T47D (cell line): ENCODE data around the gene MTRFR.
"Not testable (repeated sequence)": the region's sequence is repeated elsewhere in the genome, so short reads cannot be mapped to it uniquely, and the experiment has no call there.

Experiments
- DNase-seq, 2 experiments: peaks; one replicate each; pipeline versions ENCODE4 v3.0.0 to v3.0.0-alpha.2; 2011 to 2012; ENCODE audit warnings: low read depth in 1 of 2, low spot score in 1 of 2
- JUND ChIP-seq: IDR thresholded peaks from 2 replicates; pipeline ENCODE4 v1.6.1; 2012; ENCODE audit warnings: low read depth
- in situ Hi-C: cut with HindIII; loops from 2 replicates; pipeline ENCODE4 v1.10.0; 2016; ENCODE audit warnings: low sequenced_read_pairs, low pct_unique_long_range_greater_than_20kb

MTRFR gene

DNA sequence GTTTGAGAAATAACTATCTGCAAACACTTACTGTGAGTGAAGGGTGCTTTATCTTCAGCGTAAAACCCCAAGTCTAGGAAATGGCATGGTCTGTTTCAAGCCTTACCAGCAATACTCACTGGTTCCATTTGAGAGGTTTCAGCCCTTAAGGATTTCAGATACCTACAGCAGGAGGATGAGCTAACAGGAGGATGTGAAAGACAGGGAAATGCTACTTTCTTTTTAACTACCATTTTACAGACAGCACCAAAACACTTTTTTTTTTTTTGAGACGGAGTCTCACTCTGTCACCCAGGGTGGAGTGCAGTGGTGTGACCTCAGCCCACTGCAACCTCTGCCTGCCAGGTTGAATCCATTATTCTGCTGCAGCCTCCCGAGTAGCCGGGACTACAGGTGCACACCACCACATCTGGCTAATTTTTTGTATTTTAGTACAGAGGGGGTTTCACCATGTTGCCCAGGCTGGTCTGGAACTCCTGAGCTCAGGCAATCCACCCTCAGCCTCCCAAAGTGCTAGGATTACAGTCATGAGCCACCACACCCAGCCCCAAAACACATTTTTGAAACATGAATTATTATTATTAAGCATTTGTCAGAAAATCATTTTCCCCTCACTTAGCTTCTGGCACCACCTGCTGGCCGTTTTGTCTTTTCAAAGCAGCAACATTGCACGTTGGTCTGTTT, 4.6 kb downstream of the MTRFR start:
- in situ Hi-C loops, result no loop called here
- DNase-seq, result peak in 1 of 2 experiments; percentile 78

DNA sequence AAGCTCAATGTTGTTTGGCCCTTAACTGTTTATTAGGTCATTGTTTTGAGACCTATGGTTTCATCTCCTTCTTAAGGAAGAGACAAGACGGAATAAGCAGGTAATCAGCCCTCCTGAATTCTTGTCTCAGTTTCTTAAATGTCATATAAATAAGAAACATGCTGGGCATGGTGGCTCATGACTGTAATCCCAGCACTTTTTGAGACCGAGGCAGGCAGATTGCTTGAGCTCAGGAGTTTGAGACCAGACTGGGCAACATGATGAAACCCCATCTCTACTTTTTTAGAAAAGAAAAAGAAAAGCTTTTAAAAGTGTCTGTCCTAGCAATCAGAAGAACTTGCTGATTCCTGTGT, 5.1 kb downstream of the MTRFR start:
- in situ Hi-C loops, result no loop called here
- no peak for TF ChIP-seq JUND
- DNase-seq, result no peak

More for the DNA sequence above, 4.6 kb downstream of the MTRFR start:
- no peak for TF ChIP-seq JUND

DNA sequence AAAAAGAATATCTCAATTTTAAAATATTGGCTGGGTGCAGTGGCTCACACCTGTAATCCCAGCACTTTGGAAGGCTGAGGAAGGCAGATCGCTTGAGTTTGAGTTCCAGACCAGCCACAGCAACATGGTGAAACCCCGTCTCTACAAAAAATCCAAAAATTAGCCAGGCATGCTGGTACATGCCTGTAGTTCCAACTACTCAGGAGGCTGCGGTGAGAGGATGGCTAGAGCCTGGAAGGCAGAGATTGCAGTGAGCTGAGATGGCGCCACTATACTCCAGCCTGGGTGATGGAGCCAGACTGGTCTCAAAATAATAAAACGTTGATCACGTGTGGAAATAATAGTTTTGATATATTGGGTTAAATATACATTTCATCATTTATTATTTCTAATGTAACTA, 5.7 kb downstream of the MTRFR start:
- in situ Hi-C loops, result no loop called here
- no peak for DNase-seq
- TF ChIP-seq JUND, result no peak

DNA sequence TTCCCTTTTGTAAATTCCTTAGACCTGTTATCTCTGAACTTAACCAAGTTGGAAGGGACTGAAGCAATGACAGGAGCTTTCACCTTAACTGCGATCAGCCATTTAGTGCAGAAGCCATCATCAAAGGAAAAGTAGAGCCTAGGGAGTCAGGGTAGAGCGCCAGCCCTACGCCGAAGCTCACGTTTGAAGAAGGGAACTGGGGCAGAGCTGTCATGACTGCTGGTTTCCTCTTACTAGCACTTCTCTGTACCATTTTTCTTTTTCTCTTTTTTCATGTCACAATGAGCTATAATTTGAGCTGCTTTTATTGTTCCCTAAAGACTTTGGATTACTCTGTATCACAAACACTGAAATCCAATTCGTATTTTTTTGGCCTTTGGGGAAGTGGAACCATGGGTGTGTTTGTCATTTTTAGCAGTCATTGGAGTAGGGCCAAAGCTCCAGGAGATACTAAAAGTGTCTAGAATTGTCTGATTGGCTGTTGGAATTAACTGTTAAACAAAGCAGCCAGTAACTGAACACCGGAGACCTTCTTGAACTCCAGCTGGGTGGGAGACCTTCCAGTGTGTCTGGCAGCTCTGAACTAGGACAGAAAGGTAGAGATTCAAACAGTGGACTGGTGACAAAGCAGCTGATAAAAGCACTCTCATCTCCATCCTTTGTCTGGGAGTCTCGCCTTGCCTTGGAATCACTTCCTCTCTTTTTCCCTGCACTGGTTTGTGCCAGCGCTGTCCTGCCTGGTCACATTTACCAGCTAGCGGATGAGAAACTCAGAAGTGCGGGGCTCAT, 9.1 kb downstream of the MTRFR start:
- DNase-seq, result no peak
- TF ChIP-seq JUND, result no peak
- in situ Hi-C loops, result no loop called here

DNA sequence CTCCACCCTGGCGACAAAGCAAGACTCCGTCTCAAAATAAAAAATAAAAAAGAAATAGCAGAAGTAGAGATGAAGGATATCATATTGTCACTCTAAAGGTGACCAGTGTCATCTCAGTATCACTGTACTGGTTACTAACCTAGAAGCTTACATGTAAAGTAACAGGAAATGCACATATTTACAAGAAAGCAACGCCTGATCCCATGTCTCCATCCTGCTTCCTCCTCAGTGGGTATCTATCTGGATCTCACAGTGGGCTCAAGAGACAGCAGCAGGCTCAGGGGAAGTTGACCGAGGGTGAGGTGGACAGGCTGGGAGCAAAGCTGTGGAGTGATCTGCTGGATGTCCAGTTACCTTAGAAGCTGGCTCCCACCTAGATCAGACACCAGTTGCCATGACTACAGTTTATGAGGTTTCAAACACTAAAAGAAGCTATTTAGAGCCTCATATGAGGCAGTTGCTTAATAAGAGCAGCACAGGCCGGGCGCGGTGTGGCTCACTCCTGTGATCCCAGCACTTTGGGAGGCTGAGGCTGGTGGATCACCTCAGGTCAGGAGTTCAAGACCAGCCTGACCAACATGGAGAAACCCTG, 10.5 kb downstream of the MTRFR start:
- in situ Hi-C loops, result no loop called here
- no peak for DNase-seq
- TF ChIP-seq JUND, result no peak

DNA sequence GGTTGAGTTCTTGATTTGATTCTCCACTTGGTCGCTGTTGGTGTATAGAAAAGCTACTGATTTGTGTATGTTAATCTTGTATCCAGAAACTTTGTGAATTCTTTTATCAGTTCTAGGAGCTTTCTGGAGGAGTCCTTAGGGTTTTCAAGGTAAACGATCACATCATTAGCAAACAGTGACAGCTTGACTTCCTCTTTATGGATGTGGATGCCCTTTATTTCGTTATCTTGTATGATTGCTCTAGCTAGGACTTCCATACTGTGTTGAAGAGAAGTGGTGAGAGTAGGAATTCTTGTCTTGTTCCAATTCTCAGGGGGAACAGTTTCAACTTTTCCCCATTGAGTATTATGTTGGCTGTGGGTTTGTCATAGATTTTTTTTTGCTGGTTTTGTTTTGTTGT, 12.4 kb downstream of the MTRFR start:
- in situ Hi-C loops, result no loop called here
- DNase-seq, result no peak
- TF ChIP-seq JUND, result no peak

DNA sequence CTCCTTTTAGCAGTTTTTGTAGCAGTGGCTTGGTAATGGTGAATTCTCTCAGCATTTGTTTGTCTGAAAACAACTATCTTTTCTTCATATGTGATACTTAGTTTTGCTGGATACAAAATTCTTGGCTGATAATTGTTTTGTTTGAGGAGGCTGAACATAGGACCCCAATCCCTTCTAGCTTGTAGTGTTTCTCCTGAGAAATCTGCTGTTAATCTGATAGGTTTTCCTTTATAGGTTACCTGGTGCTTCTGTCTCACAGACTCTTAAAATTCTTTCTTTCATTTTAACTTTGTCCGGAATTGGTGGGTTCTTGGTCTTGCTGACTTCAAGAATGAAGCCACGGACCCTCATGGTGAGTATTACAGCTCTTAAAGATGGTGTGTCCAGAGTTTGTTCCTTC, 14.9 kb downstream of the MTRFR start:
- in situ Hi-C loops, DNase-seq: not testable (repeated sequence)

DNA sequence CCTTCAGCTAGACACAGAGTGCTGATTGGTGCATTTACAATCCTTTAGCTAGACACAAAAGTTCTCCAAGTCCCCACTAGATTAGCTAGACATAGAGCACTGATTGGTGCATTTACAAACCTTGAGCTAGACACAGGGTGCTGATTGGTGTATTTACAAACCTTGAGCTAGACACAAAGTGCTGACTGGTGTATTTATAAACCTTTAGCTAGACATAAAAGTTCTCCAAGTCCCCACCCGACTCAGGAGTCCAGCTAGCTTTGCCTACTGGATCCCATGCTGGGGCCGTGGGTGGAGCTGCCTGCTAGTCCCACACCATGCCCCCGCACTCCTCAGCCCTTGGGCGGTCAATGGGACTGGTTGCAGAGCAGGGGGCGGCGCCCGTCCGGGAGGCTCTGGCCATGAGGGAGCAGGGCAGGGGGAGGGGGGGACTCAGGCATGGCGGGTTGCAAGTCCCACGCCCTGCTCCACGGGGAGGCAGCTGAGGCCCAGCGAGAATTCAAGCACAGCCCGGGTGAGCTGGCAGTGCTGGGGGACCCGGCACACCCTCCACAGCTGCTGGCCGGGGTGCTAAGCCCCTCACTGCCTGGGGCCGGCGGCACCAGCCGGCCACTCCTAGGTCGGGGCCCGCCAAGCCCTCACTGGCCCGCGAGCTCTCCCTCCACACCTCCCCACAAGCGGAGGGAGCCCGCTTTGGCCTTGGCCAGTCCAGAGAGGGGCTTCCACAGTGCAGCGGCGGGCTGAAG, 15.9 kb downstream of the MTRFR start:
- DNase-seq, in situ Hi-C loops: not testable (repeated sequence)

DNA sequence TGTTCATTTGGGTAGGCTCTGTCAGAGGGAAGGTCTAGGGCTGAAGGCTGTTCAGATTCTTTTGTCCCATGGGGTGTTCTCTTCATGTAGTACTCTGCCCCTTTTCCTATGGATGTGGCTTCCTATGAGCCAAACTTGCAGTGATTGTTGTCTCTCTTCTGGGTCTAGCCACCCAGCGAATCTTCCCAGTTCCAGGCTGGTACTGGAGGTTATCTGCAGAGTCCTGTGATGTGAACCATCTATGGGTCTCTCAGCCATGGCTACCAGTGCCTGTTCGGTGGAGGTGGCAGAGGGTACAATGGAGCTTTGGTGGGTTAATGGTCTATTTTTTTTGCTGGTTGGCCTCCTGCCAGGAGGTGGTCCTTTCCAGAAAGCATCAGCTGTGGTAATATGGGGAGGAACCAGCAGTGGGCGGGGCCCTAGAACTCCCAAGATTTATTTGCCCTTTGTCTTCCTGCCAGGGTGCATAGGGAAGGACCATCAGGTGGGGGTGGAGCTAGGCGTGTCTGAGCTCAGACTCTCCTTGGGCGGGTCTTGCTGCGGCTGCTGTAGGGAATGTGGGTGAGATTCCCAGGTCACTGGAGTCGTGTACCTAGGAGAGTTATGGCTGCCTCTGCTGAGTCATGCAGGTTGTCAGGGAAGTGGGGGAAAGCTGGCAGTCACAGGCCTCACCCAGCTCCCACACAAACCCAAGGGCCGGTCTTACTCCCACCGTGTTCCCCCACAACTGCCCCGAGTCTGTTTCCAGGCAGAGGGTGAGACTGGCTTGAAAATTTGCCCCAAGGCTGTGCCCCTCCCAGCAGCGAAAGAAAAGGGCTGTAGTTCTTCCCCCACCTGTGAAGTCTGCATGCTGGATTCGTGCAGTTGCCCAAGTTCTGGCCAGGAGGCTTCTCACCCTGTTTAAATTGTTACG, 17.5 kb downstream of the MTRFR start:
- in situ Hi-C loops, result no loop called here
- peak in 1 of 2 experiments; percentile 92 for DNase-seq
- no peak for TF ChIP-seq JUND

DNA sequence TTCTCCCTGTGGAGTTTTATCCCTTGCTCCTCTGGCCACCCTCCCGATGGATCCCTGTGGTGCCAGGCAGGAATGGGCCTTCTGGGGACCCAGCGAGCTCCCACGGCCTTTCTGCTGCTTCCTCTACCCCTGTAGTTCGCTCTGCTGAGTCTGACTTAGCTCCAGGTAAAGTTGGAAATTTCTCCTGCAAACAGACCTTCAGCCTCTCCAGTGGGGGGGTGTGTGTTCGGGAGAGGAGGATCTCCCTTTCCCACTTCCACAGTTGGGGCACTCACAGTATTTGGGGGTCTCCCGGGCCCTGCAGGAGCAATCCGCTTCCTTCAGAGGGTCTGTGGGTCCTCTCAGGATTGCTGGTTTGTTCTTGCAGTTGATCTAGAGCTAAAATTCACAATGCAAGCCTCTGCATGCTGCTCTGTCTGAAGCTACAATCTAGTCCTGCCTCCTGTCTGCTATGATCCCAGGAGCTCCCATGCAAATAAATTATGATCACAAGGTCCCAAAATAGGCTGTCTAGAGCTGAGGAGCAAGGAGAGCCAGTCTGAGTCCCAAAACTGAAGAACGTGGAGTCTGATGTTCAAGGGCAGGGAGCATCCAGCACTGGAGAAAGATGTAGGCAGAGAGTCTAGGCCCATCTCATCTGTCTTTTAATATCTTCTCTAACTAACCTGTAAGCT, 18.3 kb downstream of the MTRFR start:
- no peak for TF ChIP-seq JUND
- in situ Hi-C loops, result no loop called here
- DNase-seq, result no peak

DNA sequence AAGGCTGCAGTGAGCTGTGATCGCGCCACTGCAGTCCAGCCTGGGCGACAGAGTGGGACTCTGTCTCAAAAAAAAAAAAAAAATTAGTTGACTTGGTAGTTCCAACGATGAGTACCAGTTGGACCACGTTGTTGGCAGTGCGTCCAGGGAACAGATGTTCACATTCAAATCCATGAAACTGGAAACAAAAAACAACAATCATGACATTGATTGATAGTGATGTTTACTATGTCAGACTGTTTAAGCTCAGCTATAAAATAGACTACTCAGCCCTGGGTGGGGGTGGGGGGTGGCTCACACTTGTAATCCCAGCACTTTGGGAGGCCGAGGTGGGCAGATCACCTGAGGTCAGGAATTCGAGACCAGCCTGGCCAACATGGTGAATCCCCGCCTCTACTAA, 19.1 kb downstream of the MTRFR start:
- in situ Hi-C loops, DNase-seq: not testable (repeated sequence)
